ENCODE data around the gene RPH3AL. TPM values are rescaled to one million over a fixed set of nuclear protein-coding genes. Genes with fewer than 3 reads are reported as not detected.
"Not testable (repeated sequence)": the region's sequence is repeated elsewhere in the genome, so short reads cannot be mapped to it uniquely, and the experiment has no call there.

The RPH3AL gene
- total RNA-seq, 2 experiments from 2014 or later, result 0.64 to 1.2 TPM

GRCh38 chr17:258045-258734 lies 94.4 kb downstream of the RPH3AL start:
- Mint-ChIP-seq H3K36me3 (no peaks in the 10 kb centered on the region), H3K4me3 (no peak overlapping the region), H3K27ac (no peak overlapping the region), H3K9me3 (no peaks in the 10 kb centered on the region), H3K4me1 (peaks cover 3% of the 10 kb centered on the region), H3K27me3 (peaks cover 3% of the 10 kb centered on the region)
- DNase-seq, result no peak

DNA sequence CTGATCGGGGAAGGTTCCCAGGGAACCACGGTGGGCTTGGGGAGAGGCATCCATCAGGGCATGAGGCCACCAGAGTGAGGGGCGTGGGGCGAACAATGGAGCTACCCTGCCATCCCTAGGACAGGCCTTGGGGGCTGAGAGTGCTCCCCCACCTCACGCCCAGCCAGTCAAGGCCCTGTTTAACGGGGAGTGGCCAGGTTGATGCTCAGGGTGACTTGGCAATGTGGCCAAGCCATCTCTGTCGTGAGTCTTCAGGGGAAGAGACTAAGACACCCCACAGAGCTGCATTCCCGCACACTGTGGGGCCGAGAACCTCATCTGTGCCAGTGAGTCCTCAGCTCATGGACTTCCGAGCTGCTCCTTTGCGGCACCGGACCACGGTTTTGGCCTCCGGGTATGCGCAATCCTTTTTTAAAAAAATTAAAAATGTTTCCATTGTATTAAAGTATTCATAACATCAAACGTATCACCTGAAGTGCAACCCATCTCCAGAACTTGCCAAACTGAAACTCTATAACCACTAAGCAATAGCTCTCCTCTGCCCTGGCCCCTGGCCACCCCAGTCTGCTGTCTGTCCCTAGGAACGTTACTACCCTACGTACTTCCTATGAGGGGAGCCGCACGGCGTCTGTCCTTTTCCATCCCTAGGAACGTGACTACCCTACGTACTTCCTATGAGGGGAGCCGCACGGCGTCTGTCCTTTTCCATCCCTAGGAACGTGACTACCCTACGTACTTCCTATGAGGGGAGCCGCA lies 99.3 kb downstream of the RPH3AL start:
- Mint-ChIP-seq H3K27ac (no peak overlapping the region), H3K36me3 (no peaks in the 10 kb centered on the region), H3K4me1 (peaks cover 3% of the 10 kb centered on the region), H3K27me3 (no peaks in the 10 kb centered on the region), H3K4me3 (no peak overlapping the region), H3K9me3 (no peaks in the 10 kb centered on the region)
- no peak for DNase-seq

DNA sequence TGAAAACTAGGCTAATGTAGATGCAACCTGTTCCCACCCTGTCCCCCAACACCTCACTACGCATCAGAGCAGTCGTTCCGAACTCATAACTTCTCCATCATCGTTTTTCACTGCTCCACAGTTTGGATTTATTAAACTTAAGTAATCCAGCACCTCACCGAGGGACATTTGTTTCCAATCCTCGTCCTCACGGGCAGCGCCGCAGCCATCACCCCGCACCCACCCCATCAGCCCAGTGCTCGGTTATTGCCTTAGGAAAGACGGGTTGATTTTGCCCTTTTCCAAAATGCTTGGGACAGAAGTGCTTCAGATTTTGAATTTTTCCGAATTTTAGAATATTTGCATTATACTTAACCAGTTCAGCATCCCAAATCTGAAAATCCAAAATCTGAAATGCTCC lies 100.2 kb downstream of the RPH3AL start:
- H3K36me3 Mint-ChIP-seq, result no peaks in the 10 kb centered on the region
- H3K9me3 Mint-ChIP-seq, result no peaks in the 10 kb centered on the region
- no peaks in the 10 kb centered on the region for H3K4me1 Mint-ChIP-seq
- no peak overlapping the region for H3K27ac Mint-ChIP-seq
- no peaks in the 10 kb centered on the region for H3K27me3 Mint-ChIP-seq
- no peak overlapping the region for H3K4me3 Mint-ChIP-seq
- DNase-seq, result no peak

- H3K36me3 Mint-ChIP-seq, result no peaks in the 10 kb centered on the region
These were observed 101.1 kb downstream of the RPH3AL start for GRCh38 chr17:251531-251930.

DNA sequence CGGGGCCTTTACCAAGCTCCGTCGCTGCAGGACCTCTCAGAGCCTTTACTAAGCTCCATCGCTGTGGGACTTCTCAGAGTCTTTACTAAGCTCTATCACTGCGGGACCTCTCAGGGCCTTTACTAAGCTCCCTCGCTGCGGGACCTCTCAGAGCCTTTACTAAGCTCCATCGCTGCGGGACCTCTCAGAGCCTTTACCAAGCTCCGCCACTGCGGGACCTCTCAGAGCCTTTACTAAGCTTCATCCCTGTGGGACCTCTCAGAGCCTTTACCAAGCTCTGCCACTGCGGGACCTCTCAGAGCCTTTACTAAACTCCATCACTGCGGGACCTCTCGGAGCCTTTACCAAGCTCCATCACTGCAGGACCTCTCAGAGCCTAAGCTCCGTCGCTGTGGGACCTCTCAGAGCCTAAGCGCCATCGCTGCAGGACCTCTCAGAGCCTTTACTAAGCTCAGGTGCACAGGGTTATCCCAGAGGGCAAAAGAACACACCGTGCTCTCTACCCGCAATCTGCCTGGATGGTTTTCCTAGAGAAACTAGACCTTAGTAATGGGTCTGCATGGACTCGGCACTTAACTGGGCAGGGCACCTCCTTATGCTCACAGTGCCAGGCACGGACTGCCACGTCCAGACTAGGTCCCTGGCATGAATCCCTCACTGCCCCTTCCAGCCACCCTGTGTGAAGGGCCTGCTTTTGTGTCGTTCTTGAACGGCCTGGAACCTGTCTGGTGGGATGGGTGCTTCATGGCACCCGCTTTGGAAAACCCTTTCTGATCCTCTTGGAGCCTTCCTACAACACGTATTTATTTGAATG lies 101.9 kb downstream of the RPH3AL start:
- Mint-ChIP-seq H3K4me1 (no peaks in the 10 kb centered on the region), H3K4me3 (no peak overlapping the region), H3K27me3 (no peaks in the 10 kb centered on the region), H3K36me3 (no peaks in the 10 kb centered on the region), H3K27ac (no peak overlapping the region), H3K9me3 (no peaks in the 10 kb centered on the region)
- DNase-seq, result no peak

More at GRCh38 chr17:251531-251930, 101.1 kb downstream of the RPH3AL start:
- Mint-ChIP-seq H3K4me1 (no peaks in the 10 kb centered on the region), H3K27me3 (no peaks in the 10 kb centered on the region), H3K27ac (no peak overlapping the region), H3K4me3 (no peak overlapping the region), H3K9me3 (no peaks in the 10 kb centered on the region)
- no peak for DNase-seq

- no peaks in the 10 kb centered on the region for H3K27me3 Mint-ChIP-seq
- no peak overlapping the region for H3K4me3 Mint-ChIP-seq
- no peaks in the 10 kb centered on the region for H3K4me1 Mint-ChIP-seq
- no peaks in the 10 kb centered on the region for H3K9me3 Mint-ChIP-seq
- no peak overlapping the region for H3K27ac Mint-ChIP-seq
- no peaks in the 10 kb centered on the region for H3K36me3 Mint-ChIP-seq
- no peak for DNase-seq
These were observed 103.2 kb downstream of the RPH3AL start for GRCh38 chr17:249236-249993.

DNA sequence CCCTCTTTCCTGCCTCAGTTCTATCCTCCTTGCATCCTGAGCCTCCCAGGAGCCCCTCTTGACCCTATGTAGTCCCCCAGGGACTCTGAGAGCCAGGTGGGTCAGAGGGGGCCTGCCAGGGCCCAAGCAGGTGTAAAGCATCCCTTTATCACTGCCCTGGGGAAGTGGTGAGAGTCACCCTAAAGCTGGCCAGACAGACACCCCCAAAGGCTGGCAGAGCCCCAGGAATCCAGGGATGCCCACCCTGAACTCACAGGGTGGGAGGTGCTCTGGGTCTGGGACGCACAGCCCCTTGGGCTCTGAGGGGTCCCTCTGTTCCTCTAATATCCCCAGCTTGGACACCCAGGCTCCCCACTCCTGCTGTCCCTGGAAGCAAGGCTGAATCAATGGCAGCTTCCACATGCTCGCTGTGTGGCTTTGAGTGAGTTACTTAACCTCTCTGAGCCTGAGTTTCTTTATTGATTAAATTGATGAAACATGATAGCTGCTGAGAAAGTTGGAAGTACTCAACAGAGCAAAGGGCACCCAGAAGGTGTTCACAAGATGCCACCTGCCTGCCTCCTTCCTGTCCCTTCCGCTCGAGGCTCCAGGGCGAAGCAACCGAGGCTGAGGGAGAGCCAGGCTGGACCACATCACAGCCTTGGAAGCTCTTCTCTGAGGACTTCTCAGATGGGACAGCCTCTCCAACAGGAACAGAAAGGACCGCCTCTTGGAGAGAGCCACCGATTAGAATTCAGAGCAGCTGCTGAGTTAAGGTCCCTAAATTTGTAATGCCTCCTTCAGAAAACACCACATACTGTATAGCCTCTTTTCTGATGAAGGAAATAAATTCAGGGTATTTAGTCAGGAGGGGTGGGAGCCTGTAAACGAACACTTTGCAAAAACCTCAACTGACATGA lies 104.0 kb downstream of the RPH3AL start:
- Mint-ChIP-seq H3K36me3 (no peaks in the 10 kb centered on the region), H3K27me3 (no peaks in the 10 kb centered on the region), H3K9me3 (no peaks in the 10 kb centered on the region), H3K27ac (no peak overlapping the region), H3K4me3 (no peak overlapping the region), H3K4me1 (no peaks in the 10 kb centered on the region)
- DNase-seq, result no peak

DNA sequence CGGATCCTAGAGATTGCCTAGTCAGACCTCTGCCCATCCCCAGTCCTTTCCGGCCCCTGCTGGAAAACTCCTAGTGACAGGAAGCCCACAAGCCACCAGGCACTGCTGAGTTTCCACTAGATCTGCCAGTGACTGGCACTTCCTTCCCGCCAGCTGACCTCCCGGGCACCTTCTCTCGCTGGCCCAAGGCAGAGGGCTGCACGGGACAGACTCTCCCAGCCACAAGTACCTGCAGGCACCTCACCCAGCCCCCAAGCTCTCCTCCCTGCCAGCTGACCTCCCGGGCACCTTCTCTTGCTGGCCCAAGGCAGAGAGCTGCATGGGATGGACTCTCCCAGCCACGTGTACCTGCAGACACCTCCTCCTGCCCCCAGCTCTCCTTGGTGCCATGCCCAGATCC lies 104.8 kb downstream of the RPH3AL start:
- Mint-ChIP-seq H3K4me3 (no peak overlapping the region), H3K27me3 (no peaks in the 10 kb centered on the region), H3K27ac (no peak overlapping the region), H3K36me3 (no peaks in the 10 kb centered on the region), H3K9me3 (no peaks in the 10 kb centered on the region), H3K4me1 (no peaks in the 10 kb centered on the region)
- no peak for DNase-seq

GRCh38 chr17:246851-247421 lies 105.7 kb downstream of the RPH3AL start:
- no peak overlapping the region for H3K27ac Mint-ChIP-seq
- H3K4me1 Mint-ChIP-seq, result no peaks in the 10 kb centered on the region
- H3K36me3 Mint-ChIP-seq, result no peaks in the 10 kb centered on the region
- no peak for DNase-seq
- no peaks in the 10 kb centered on the region for H3K9me3 Mint-ChIP-seq
- no peak overlapping the region for H3K4me3 Mint-ChIP-seq
- no peaks in the 10 kb centered on the region for H3K27me3 Mint-ChIP-seq

- H3K4me1 Mint-ChIP-seq, result no peaks in the 10 kb centered on the region
- H3K9me3 Mint-ChIP-seq, result no peaks in the 10 kb centered on the region
- H3K27ac Mint-ChIP-seq, result no peak overlapping the region
- H3K27me3 Mint-ChIP-seq, result no peaks in the 10 kb centered on the region
- no peak overlapping the region for H3K4me3 Mint-ChIP-seq
- DNase-seq, result no peak
- no peaks in the 10 kb centered on the region for H3K36me3 Mint-ChIP-seq
These were observed 106.4 kb downstream of the RPH3AL start for GRCh38 chr17:246226-246625.

- no peak for DNase-seq
- no peaks in the 10 kb centered on the region for H3K36me3 Mint-ChIP-seq
- no peaks in the 10 kb centered on the region for H3K27me3 Mint-ChIP-seq
- no peak overlapping the region for H3K4me3 Mint-ChIP-seq
- H3K27ac Mint-ChIP-seq, result no peak overlapping the region
- H3K4me1 Mint-ChIP-seq, result no peaks in the 10 kb centered on the region
- no peaks in the 10 kb centered on the region for H3K9me3 Mint-ChIP-seq
These were observed 107.0 kb downstream of the RPH3AL start for GRCh38 chr17:245611-246010.

DNA sequence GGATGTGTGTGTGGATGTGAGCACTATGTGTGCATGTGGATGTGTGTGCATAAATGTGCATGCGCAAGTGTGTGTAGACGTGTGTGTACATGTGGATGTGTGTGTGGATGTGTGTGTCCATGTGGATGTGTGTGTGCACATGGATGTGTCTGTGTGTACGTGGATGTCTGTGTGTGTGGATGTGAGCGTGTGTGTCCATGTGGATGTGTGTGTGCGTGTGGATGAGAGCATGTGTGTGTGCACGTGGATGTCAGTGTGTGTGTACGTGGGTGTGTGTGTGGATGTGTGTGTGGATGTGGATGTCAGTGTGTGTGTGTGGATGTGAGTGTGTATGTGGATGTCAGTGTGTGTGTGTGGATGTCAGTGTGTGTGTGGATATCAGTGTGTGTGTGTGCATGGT lies 107.6 kb downstream of the RPH3AL start:
- DNase-seq, result no peak
- no peaks in the 10 kb centered on the region for H3K27me3 Mint-ChIP-seq
- no peaks in the 10 kb centered on the region for H3K36me3 Mint-ChIP-seq
- no peaks in the 10 kb centered on the region for H3K9me3 Mint-ChIP-seq
- no peak overlapping the region for H3K4me3 Mint-ChIP-seq
- no peak overlapping the region for H3K27ac Mint-ChIP-seq
- H3K4me1 Mint-ChIP-seq, result no peaks in the 10 kb centered on the region

GRCh38 chr17:243924-244323 lies 108.7 kb downstream of the RPH3AL start:
- H3K36me3 Mint-ChIP-seq, DNase-seq, H3K4me3 Mint-ChIP-seq, H3K27ac Mint-ChIP-seq, H3K27me3 Mint-ChIP-seq, H3K9me3 Mint-ChIP-seq, H3K4me1 Mint-ChIP-seq: not testable (repeated sequence)

DNA sequence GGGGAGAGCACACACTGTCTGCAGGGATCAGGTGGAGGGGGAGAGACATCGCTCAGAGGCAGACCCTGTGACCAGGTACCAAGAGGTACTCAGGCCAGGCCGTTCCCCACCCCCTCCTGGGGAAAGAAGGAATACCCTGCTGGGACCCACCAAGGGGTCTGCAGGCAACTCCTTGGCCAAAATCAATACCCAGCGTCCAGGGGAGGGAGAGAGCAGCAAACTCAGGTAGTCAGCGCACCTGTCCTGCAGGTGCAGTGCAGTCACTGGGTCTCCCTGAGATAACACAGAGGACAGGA lies 113.7 kb downstream of the RPH3AL start:
- H3K27ac Mint-ChIP-seq, result no peak overlapping the region
- no peak for DNase-seq
- no peaks in the 10 kb centered on the region for H3K9me3 Mint-ChIP-seq
- H3K4me3 Mint-ChIP-seq, result no peak overlapping the region
- peaks cover 4% of the 10 kb centered on the region for H3K27me3 Mint-ChIP-seq
- no peaks in the 10 kb centered on the region for H3K4me1 Mint-ChIP-seq
- no peaks in the 10 kb centered on the region for H3K36me3 Mint-ChIP-seq
